Stomach (tissue), 9 donors: ENCODE measurements around the gene PBX3. TPM values are rescaled to one million over a fixed set of nuclear protein-coding genes. Genes with fewer than 3 reads are reported as not detected.

Source experiments
- DNase-seq, 2 donors: peaks; one replicate each; pipeline versions ENCODE4 v3.0.0 to v3.0.0-alpha.2; 2013 to 2019
- H3K27ac ChIP-seq, 5 donors: fragments of 200-600 bp in 4 of 5; sonication (generic) in 4 of 5; one replicate each; pipeline ENCODE4 v1.5.1; 2013 to 2019; ENCODE audit warnings: mild to moderate bottlenecking in 1 of 5, moderate library complexity in 1 of 5
- H3K27me3 ChIP-seq, 3 donors: fragments of 200-600 bp; sonication (generic); one replicate each; pipeline ENCODE4 v1.5.1; 2017 to 2019; ENCODE audit warnings: mixed run types in 1 of 3
- H3K36me3 ChIP-seq, 4 donors: fragments of 200-600 bp; sonication (generic); 1 replicate in 3 of 4; 2 replicates in 1 of 4; pipeline ENCODE4 v1.5.1; 2016 to 2019
- H3K4me1 ChIP-seq, 4 donors: fragments of 200-600 bp; sonication (generic); one replicate each; pipeline ENCODE4 v1.5.1; 2016 to 2019
- H3K4me3 ChIP-seq, 4 donors: fragments of 200-600 bp; sonication (generic) in 3 of 4; one replicate each; pipeline ENCODE4 v1.5.1; 2016 to 2019; ENCODE audit warnings: mild to moderate bottlenecking in 1 of 4
- H3K9me3 ChIP-seq, 4 donors: fragments of 200-600 bp; sonication (generic); one replicate each; pipeline ENCODE4 v1.5.1; 2016 to 2019
- CTCF ChIP-seq, 7 experiments: fragments of 450-650 bp in 4 of 7; fragments of 200-600 bp in 3 of 7; sonication (generic) in 3 of 7; IDR thresholded peaks; one replicate each; pipeline ENCODE4 v1.5.1; 2016 to 2019; ENCODE audit warnings: antibody characterized with exemption in 7 of 7, control low read depth in 2 of 7, mild to moderate bottlenecking in 1 of 7
- EP300 ChIP-seq: sonication (generic); formaldehyde crosslinking; IDR thresholded peaks from one replicate; pipeline ENCODE4 v1.6.1; 2017; ENCODE audit warnings: antibody characterized with exemption
- POLR2A ChIP-seq, 4 donors: fragments of 450-650 bp; IDR thresholded peaks; one replicate each; pipeline ENCODE4 v1.6.1; 2016; ENCODE audit warnings: antibody characterized with exemption in 4 of 4, control low read depth in 2 of 4, mild to moderate bottlenecking in 1 of 4, moderate library complexity in 1 of 4
- POLR2AphosphoS5 ChIP-seq, 3 donors: sonication (generic); formaldehyde crosslinking; IDR thresholded peaks; one replicate each; pipeline ENCODE4 v1.6.1; 2016; ENCODE audit warnings: antibody characterized with exemption in 3 of 3
- WGBS, 5 donors: extraction: QIAGEN DNeasy Blood & Tissue Kit in 3 of 5; methylation state at CpG; one replicate each; pipeline versions ENCODE4 v1.1.5 to v1.1.7; 2013 to 2018; 5-methylcytosine and 5-hydroxymethylcytosine counted together
- intact Hi-C: fragments of 100-400 bp; cut with DNase I; formaldehyde crosslinking; loops from one replicate; pipeline ENCODE4 v1.15.1; 2023; ENCODE audit warnings: low total_unique reads
- polyA plus RNA-seq, 3 donors: library from polyadenylated mRNA; stranded (reverse); fragments of 200-250 nt; gene quantifications; one replicate each; pipeline ENCODE4 v1.2.3, GENCODE V29; 2013
- total RNA-seq, 5 donors: library from RNA; depleted of rRNA; stranded (reverse); fragments of >200 nt; gene quantifications; one replicate each; pipeline versions ENCODE4 v1.1.0 to v1.2.3, GENCODE V29; 2014 to 2016
- donor health status: healthy with polysubstance abuse.
- donor health status: Bipolar disorder and iron deficiency.
- donor health status: healthy.

PBX3 gene
- total and polyA plus RNA-seq, 8 donors: 9.3 to 59.1 (median 16.2) TPM

GRCh38 chr9:125726456-125727132 is 20.6 kb upstream of the PBX3 start:
- intact Hi-C loops: no loop called here
- no peak for TF ChIP-seq POLR2AphosphoS5 (IDR thresholded peaks at IDR 0.05)
- no peak for TF ChIP-seq CTCF (IDR thresholded peaks at IDR 0.05)
- TF ChIP-seq EP300: no peak
- no peak for TF ChIP-seq POLR2A (IDR thresholded peaks at IDR 0.05)
- no peaks in the 10 kb centered on the region for H3K27me3 ChIP-seq
- H3K4me3 ChIP-seq: no peak overlapping the region
- H3K4me1 ChIP-seq: no peaks in the 10 kb centered on the region
- no peaks in the 10 kb centered on the region for H3K9me3 ChIP-seq
- no peaks in the 10 kb centered on the region for H3K36me3 ChIP-seq
- no peak overlapping the region for H3K27ac ChIP-seq
- 79 to 88% (median 86%) methylated on average over 13 of the region's 13 CpGs for WGBS, 5 donors
- DNase-seq: no peak

- H3K9me3 ChIP-seq: no peaks in the 10 kb centered on the region
- no peaks in the 10 kb centered on the region for H3K27me3 ChIP-seq
- no peak for DNase-seq
- H3K4me1 ChIP-seq: no peaks in the 10 kb centered on the region
- 85 to 93% (median 92%) methylated on average over 2 of the region's 2 CpGs for WGBS, 5 donors
- intact Hi-C loops: no loop called here
- H3K36me3 ChIP-seq: no peaks in the 10 kb centered on the region
- H3K4me3 ChIP-seq: no peak overlapping the region
- H3K27ac ChIP-seq: no peak overlapping the region
- TF ChIP-seq CTCF (IDR thresholded peaks at IDR 0.05) (no peak), POLR2A (IDR thresholded peaks at IDR 0.05) (no peak), EP300 (no peak)
Measured at GRCh38 chr9:125730168-125730567, 17.0 kb upstream of the PBX3 start.

GRCh38 chr9:125732562-125732961 is 14.6 kb upstream of the PBX3 start:
- no peak for TF ChIP-seq EP300
- no peak for TF ChIP-seq POLR2AphosphoS5 (IDR thresholded peaks at IDR 0.05)
- TF ChIP-seq POLR2A (IDR thresholded peaks at IDR 0.05): no peak
- no peak for TF ChIP-seq CTCF (IDR thresholded peaks at IDR 0.05)
- no peaks in the 10 kb centered on the region for H3K27me3 ChIP-seq
- intact Hi-C loops: no loop called here
- no peak overlapping the region for H3K4me3 ChIP-seq
- WGBS, 5 donors: 83 to 94% (median 87%) methylated on average over 2 of the region's 2 CpGs
- no peaks in the 10 kb centered on the region for H3K4me1 ChIP-seq
- peak in 1 of 2 donors; percentile 28 for DNase-seq
- no peaks in the 10 kb centered on the region for H3K9me3 ChIP-seq
- H3K27ac ChIP-seq: no peak overlapping the region
- no peaks in the 10 kb centered on the region for H3K36me3 ChIP-seq

GRCh38 chr9:125739436-125739835 is 7.7 kb upstream of the PBX3 start:
- H3K27me3 ChIP-seq: no peaks in the 10 kb centered on the region
- no peaks in the 10 kb centered on the region for H3K9me3 ChIP-seq
- TF ChIP-seq POLR2A (IDR thresholded peaks at IDR 0.05) (no peak), POLR2AphosphoS5 (IDR thresholded peaks at IDR 0.05) (no peak), EP300 (no peak), CTCF (IDR thresholded peaks at IDR 0.05) (no peak)
- 85 to 95% (median 91%) methylated on average over 3 of the region's 3 CpGs for WGBS, 5 donors
- H3K4me3 ChIP-seq: no peak overlapping the region
- H3K27ac ChIP-seq: no peak overlapping the region
- no peaks in the 10 kb centered on the region for H3K36me3 ChIP-seq
- peaks cover 0 to 2% (median 0%) of the 10 kb centered on the region in 4 donors for H3K4me1 ChIP-seq
- intact Hi-C loops: no loop called here
- no peak for DNase-seq
